ENCODE measurements around the gene TGIF2.

- TF ChIP-seq CTCF (IDR thresholded peaks at IDR 0.05) (no peak), RAD21 (IDR thresholded peaks at IDR 0.05; ENCODE audit: low read length) (no peak), JUND (IDR thresholded peaks at IDR 0.05) (no peak), MAX (IDR thresholded peaks at IDR 0.05; ENCODE audit: low read depth) (no peak), EP300 (IDR thresholded peaks at IDR 0.05; ENCODE audit: borderline replicate concordance in 1 of 2, low read depth in 1 of 2, low read length in 1 of 2) (no peak)
Measured at GRCh38 chr20:36572701-36573102, 695 bp upstream of the TGIF2 start.

All from SK-N-SH (cell line).